ENCODE data around the gene KIAA1217. TPM values are rescaled to one million over a fixed set of nuclear protein-coding genes. Genes with fewer than 3 reads are reported as not detected.

The KIAA1217 gene
- total and polyA plus RNA-seq, 9 of the 15 experiments (the other 6 are each of a cell fraction or from before 2014, with no cell fraction given) = 0.04 TPM; not detected in 8

DNA sequence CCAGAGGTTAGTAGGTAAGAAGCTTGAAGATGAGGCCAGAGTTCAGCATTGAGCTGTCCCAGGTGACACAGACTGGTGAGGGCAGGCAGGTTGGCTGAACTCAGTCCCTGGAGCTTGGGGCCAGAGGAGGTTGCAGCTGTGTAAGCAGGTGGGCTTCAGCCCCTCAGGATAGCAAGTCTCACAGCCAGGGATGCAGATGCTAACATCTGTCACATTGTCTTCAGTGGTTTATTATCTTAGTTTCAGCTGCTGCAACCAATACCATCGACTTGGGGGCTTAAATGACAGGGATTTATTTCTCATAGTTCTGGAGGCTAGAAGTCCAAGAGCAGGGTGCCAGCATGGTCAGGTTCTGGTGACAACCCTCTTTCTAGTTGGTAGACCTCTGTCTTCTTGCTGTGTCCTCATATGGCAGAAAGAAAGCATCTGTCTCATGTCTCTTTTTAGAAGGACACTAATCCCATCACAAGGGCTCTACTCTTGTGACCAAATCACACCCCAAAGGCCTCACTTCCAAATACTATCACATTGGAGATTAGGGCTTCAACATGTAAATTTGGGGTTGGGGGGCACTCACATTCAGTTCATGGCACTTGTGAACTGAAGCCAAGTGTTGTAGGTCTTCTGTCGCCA is 146.2 kb downstream of the KIAA1217 start (continued):
- TF ChIP-seq, protein P1, sequence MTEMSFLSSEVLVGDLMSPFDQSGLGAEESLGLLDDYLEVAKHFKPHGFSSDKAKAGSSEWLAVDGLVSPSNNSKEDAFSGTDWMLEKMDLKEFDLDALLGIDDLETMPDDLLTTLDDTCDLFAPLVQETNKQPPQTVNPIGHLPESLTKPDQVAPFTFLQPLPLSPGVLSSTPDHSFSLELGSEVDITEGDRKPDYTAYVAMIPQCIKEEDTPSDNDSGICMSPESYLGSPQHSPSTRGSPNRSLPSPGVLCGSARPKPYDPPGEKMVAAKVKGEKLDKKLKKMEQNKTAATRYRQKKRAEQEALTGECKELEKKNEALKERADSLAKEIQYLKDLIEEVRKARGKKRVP (CRISPR knock-in tag; IDR thresholded peaks at IDR 0.05) = no peak
- TF ChIP-seq SUPT5H (IDR thresholded peaks at IDR 0.05) = no peak
- no peak for TF ChIP-seq HDAC3 (IDR thresholded peaks at IDR 0.05; ENCODE audit: borderline replicate concordance, partially characterized antibody)
- no peak for TF ChIP-seq POLR2AphosphoS2 (IDR thresholded peaks at IDR 0.05; ENCODE audit: low read length)

DNA sequence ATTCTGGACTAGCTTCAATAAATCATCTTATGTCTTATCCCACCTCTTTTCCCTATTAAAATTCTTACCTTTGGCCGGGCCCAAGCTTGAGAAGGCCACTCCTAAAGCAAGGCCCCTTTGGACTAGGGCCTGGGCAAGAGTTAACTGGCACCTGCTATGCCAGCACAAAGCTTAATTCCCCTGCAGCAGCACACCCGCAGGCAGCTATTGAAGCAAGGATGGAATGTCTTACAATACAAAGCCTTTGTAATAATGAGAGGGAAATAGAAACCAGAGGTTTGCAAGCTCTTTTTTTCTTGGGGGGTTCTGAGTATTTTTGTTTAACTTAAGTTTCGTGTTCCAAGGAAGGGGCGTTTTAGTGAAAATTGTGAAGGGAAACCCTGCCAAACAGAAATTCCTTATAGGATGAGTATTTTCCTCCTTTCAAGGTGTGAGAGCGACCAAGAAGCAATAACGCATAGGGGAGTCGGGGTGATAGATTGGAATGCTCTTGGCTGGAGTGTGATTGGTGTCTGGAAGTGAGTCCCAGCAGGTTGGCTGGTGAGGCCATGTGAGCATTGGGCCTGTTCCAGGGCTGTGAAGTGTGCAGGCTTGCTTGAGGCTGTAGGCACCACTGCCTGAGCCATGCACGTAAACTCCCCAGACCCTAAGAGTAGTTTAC is 148.5 kb downstream of the KIAA1217 start:
- in situ Hi-C loops (cut with MboI) = no loop called here
- no peak for ATAC-seq
- TF ChIP-seq GTF2E2 (tag; IDR thresholded peaks at IDR 0.05) (no peak), POLR3G (IDR thresholded peaks at IDR 0.05; ENCODE audit: extremely low read depth, insufficient read length, insufficient replicate concordance) (no peak), POLR2AphosphoS2 (IDR thresholded peaks at IDR 0.05; ENCODE audit: low read length) (no peak), JUND (IDR thresholded peaks at IDR 0.05; ENCODE audit: borderline replicate concordance, low read depth, low read length) (no peak), JUND (tag; IDR thresholded peaks at IDR 0.05; ENCODE audit: borderline replicate concordance, low read depth, low read length) (no peak), SMC3 (conservative IDR thresholded peaks at IDR 0.05; ENCODE audit: insufficient read depth, low read depth, low read length) (no peak), GABPB2 (CRISPR knock-in tag; conservative IDR thresholded peaks at IDR 0.05) (no peak)
- TF ChIP-seq, protein P2, sequence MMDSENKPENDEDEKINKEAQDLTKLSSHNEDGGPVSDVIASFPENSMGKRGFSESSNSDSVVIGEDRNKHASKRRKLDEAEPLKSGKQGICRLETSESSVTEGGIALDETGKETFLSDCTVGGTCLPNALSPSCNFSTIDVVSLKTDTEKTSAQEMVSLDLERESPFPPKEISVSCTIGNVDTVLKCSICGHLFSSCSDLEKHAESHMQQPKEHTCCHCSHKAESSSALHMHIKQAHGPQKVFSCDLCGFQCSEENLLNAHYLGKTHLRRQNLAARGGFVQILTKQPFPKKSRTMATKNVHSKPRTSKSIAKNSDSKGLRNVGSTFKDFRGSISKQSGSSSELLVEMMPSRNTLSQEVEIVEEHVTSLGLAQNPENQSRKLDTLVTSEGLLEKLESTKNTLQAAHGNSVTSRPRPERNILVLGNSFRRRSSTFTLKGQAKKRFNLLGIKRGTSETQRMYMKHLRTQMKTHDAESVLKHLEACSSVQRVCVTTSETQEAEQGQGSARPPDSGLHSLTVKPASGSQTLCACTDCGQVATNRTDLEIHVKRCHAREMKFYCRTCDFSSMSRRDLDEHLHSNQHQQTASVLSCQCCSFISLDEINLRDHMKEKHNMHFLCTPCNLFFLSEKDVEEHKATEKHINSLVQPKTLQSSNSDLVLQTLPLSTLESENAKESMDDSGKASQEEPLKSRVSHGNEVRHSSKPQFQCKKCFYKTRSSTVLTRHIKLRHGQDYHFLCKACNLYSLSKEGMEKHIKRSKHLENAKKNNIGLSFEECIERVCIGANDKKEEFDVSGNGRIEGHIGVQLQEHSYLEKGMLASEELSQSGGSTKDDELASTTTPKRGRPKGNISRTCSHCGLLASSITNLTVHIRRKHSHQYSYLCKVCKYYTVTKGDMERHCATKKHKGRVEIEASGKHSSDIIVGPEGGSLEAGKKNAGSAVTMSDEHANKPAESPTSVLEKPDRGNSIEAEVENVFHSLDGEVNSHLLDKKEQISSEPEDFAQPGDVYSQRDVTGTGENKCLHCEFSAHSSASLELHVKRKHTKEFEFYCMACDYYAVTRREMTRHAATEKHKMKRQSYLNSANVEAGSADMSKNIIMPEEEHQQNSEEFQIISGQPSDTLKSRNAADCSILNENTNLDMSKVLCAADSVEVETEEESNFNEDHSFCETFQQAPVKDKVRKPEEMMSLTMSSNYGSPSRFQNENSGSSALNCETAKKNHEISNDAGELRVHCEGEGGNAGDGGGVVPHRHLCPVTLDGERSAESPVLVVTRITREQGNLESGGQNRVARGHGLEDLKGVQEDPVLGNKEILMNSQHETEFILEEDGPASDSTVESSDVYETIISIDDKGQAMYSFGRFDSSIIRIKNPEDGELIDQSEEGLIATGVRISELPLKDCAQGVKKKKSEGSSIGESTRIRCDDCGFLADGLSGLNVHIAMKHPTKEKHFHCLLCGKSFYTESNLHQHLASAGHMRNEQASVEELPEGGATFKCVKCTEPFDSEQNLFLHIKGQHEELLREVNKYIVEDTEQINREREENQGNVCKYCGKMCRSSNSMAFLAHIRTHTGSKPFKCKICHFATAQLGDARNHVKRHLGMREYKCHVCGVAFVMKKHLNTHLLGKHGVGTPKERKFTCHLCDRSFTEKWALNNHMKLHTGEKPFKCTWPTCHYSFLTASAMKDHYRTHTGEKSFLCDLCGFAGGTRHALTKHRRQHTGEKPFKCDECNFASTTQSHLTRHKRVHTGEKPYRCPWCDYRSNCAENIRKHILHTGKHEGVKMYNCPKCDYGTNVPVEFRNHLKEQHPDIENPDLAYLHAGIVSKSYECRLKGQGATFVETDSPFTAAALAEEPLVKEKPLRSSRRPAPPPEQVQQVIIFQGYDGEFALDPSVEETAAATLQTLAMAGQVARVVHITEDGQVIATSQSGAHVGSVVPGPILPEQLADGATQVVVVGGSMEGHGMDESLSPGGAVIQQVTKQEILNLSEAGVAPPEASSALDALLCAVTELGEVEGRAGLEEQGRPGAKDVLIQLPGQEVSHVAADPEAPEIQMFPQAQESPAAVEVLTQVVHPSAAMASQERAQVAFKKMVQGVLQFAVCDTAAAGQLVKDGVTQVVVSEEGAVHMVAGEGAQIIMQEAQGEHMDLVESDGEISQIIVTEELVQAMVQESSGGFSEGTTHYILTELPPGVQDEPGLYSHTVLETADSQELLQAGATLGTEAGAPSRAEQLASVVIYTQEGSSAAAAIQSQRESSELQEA (IDR thresholded peaks at IDR 0.05; ENCODE audit: low read depth) = no peak

More for the DNA sequence above, 148.5 kb downstream of the KIAA1217 start:
- Histone ChIP-seq H3K4me1 (replicated peaks in 1 of 2; ENCODE audit: control insufficient read depth in 2 of 2, insufficient read depth in 2 of 2, low read length in 2 of 2) (no peaks in the 10 kb centered on the region), H3K79me2 (ENCODE audit: control insufficient read depth, insufficient read depth, low read length) (no peaks in the 10 kb centered on the region), H3K27ac (ENCODE audit: extremely low read depth, low read depth, low read length) (no peak overlapping the region), H3K4me3 (no peak overlapping the region), H4K20me1 (replicated peaks; ENCODE audit: control insufficient read depth, insufficient read depth, low read length) (no peaks in the 10 kb centered on the region; the same call in 1 of the 2 replicates), H3K9me1 (ENCODE audit: control insufficient read depth, insufficient read depth, low read length) (no peaks in the 10 kb centered on the region), H3K9ac (ENCODE audit: insufficient read depth in 1 of 2, low read depth in 2 of 2, low read length in 2 of 2) (no peak overlapping the region), H3K36me3 (ENCODE audit: control insufficient read depth, insufficient read depth, low read length) (no peaks in the 10 kb centered on the region), H3K4me2 (ENCODE audit: insufficient read depth, low read length) (no peak overlapping the region), H3K9me3 (replicated peaks; ENCODE audit: control insufficient read depth, insufficient read depth, low read depth, low read length) (no peaks in the 10 kb centered on the region), H3K27me3 (ENCODE audit: control insufficient read depth in 2 of 2, insufficient read depth in 2 of 2, low read length in 2 of 2) (no peaks in the 10 kb centered on the region), H2AFZ (ENCODE audit: low read depth, low read length) (no peak overlapping the region)
- DNase-seq (ENCODE audit: extremely low read depth in 1 of 4, low spot score in 3 of 4) (no peak), FAIRE-seq (no peak)
- CTCF ChIA-PET (ENCODE audit: low intra/inter-chr PET ratio) = no interaction called here
- intact Hi-C loops (cut with micrococcal nuclease) = no loop called here
- POLR2A ChIA-PET = interaction anchor here (1.1 kb wide), 1 partner anchor 19 kb away, joined by 3 read pairs; no protein-coding TSS in a partner anchor
- WGBS (ENCODE audit: insufficient coverage, low coverage, missing lambda C conversion rate) = under 1% methylated on average over 8 of the region's 8 CpGs
- no TSS peak for BruUV-seq (replicated peaks)
